ENCODE results near the gene RCSD1.

- TF ChIP-seq CTCF (IDR thresholded peaks at IDR 0.05) (no peak), POLR2AphosphoS5 (IDR thresholded peaks at IDR 0.05) (no peak), POLR2A (IDR thresholded peaks at IDR 0.05) (no peak), EP300 (IDR thresholded peaks at IDR 0.05) (no peak)
Measured at GRCh38 chr1:167744901-167745300, 114.9 kb downstream of the RCSD1 start.
